ENCODE data around the gene MMEL1. TPM values are rescaled to one million over a fixed set of nuclear protein-coding genes. Genes with fewer than 3 reads are reported as not detected.

MMEL1 gene
- total RNA-seq, 1 experiment from 2014 or later, result not detected

DNA sequence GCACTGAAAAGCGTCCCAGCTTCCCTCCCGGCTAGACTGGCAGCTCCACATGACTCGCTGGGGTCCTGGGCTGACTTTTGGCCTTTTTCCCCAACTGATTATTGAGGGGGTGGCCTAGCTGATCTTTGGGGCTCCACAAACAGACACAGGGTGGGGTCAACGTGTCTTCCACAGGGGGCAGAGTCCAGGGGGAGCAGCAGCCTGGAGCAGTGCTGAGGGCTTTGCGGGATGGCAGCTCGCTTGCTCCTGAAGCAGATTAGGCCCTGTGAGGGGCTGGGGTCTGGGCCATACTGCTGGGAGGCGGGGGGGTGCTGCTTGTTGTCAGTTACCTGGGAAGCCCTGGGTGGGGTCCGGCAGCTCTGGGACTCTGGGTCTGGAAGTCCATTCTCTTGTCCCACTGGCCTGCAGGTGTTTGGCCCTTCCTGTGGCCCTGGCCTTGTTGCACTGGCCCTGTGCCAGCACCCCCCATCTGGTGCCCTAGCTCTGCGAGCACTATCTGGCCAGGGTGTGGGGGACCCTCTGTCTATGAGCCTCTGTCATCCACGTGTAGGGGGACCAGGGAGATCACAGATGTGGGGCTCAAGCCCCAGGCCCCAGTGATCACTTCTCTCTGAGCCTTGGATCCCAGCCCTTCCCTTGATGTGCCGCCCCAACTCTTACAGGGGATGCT is 90.4 kb downstream of the MMEL1 start:
- no peak for DNase-seq (ENCODE audit: low spot score)
- TF ChIP-seq KAT7 (CRISPR knock-in tag; IDR thresholded peaks at IDR 0.05; ENCODE audit: borderline replicate concordance) (no peak), FOXP1 (CRISPR knock-in tag; IDR thresholded peaks at IDR 0.05; ENCODE audit: borderline replicate concordance) (no peak), CDX4 (CRISPR knock-in tag; IDR thresholded peaks at IDR 0.05; ENCODE audit: borderline replicate concordance) (no peak), NFYB (CRISPR knock-in tag; conservative IDR thresholded peaks at IDR 0.05; ENCODE audit: low read depth) (no peak), OVOL2 (CRISPR knock-in tag; IDR thresholded peaks at IDR 0.05; ENCODE audit: borderline replicate concordance) (no peak), CBFB (CRISPR knock-in tag; IDR thresholded peaks at IDR 0.05; ENCODE audit: low read depth) (no peak), GRHL2 (CRISPR knock-in tag; IDR thresholded peaks at IDR 0.05; ENCODE audit: insufficient replicate concordance, severe bottlenecking) (no peak), NR3C1 (CRISPR knock-in tag; conservative IDR thresholded peaks at IDR 0.05; ENCODE audit: low read depth) (no peak), ZNF423 (CRISPR knock-in tag; IDR thresholded peaks at IDR 0.05) (no peak), FOXP4 (CRISPR knock-in tag; IDR thresholded peaks at IDR 0.05) (no peak), HMGA2 (CRISPR knock-in tag; IDR thresholded peaks at IDR 0.05) (no peak)
- TF ChIP-seq, protein P1, sequence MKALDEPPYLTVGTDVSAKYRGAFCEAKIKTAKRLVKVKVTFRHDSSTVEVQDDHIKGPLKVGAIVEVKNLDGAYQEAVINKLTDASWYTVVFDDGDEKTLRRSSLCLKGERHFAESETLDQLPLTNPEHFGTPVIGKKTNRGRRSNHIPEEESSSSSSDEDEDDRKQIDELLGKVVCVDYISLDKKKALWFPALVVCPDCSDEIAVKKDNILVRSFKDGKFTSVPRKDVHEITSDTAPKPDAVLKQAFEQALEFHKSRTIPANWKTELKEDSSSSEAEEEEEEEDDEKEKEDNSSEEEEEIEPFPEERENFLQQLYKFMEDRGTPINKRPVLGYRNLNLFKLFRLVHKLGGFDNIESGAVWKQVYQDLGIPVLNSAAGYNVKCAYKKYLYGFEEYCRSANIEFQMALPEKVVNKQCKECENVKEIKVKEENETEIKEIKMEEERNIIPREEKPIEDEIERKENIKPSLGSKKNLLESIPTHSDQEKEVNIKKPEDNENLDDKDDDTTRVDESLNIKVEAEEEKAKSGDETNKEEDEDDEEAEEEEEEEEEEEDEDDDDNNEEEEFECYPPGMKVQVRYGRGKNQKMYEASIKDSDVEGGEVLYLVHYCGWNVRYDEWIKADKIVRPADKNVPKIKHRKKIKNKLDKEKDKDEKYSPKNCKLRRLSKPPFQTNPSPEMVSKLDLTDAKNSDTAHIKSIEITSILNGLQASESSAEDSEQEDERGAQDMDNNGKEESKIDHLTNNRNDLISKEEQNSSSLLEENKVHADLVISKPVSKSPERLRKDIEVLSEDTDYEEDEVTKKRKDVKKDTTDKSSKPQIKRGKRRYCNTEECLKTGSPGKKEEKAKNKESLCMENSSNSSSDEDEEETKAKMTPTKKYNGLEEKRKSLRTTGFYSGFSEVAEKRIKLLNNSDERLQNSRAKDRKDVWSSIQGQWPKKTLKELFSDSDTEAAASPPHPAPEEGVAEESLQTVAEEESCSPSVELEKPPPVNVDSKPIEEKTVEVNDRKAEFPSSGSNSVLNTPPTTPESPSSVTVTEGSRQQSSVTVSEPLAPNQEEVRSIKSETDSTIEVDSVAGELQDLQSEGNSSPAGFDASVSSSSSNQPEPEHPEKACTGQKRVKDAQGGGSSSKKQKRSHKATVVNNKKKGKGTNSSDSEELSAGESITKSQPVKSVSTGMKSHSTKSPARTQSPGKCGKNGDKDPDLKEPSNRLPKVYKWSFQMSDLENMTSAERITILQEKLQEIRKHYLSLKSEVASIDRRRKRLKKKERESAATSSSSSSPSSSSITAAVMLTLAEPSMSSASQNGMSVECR (CRISPR knock-in tag; IDR thresholded peaks at IDR 0.05; ENCODE audit: borderline replicate concordance), result no peak
- TF ChIP-seq, protein P2, sequence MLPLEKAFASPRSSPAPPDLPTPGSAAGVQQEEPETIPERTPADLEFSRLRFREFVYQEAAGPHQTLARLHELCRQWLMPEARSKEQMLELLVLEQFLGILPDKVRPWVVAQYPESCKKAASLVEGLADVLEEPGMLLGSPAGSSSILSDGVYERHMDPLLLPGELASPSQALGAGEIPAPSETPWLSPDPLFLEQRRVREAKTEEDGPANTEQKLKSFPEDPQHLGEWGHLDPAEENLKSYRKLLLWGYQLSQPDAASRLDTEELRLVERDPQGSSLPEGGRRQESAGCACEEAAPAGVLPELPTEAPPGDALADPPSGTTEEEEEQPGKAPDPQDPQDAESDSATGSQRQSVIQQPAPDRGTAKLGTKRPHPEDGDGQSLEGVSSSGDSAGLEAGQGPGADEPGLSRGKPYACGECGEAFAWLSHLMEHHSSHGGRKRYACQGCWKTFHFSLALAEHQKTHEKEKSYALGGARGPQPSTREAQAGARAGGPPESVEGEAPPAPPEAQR (CRISPR knock-in tag; IDR thresholded peaks at IDR 0.05), result no peak
- TF ChIP-seq, protein P3, sequence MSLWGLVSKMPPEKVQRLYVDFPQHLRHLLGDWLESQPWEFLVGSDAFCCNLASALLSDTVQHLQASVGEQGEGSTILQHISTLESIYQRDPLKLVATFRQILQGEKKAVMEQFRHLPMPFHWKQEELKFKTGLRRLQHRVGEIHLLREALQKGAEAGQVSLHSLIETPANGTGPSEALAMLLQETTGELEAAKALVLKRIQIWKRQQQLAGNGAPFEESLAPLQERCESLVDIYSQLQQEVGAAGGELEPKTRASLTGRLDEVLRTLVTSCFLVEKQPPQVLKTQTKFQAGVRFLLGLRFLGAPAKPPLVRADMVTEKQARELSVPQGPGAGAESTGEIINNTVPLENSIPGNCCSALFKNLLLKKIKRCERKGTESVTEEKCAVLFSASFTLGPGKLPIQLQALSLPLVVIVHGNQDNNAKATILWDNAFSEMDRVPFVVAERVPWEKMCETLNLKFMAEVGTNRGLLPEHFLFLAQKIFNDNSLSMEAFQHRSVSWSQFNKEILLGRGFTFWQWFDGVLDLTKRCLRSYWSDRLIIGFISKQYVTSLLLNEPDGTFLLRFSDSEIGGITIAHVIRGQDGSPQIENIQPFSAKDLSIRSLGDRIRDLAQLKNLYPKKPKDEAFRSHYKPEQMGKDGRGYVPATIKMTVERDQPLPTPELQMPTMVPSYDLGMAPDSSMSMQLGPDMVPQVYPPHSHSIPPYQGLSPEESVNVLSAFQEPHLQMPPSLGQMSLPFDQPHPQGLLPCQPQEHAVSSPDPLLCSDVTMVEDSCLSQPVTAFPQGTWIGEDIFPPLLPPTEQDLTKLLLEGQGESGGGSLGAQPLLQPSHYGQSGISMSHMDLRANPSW (CRISPR knock-in tag; conservative IDR thresholded peaks at IDR 0.05; ENCODE audit: low read depth), result no peak
- TF ChIP-seq, protein P4, sequence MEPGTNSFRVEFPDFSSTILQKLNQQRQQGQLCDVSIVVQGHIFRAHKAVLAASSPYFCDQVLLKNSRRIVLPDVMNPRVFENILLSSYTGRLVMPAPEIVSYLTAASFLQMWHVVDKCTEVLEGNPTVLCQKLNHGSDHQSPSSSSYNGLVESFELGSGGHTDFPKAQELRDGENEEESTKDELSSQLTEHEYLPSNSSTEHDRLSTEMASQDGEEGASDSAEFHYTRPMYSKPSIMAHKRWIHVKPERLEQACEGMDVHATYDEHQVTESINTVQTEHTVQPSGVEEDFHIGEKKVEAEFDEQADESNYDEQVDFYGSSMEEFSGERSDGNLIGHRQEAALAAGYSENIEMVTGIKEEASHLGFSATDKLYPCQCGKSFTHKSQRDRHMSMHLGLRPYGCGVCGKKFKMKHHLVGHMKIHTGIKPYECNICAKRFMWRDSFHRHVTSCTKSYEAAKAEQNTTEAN (CRISPR knock-in tag; IDR thresholded peaks at IDR 0.05), result no peak
- TF ChIP-seq, protein P5, sequence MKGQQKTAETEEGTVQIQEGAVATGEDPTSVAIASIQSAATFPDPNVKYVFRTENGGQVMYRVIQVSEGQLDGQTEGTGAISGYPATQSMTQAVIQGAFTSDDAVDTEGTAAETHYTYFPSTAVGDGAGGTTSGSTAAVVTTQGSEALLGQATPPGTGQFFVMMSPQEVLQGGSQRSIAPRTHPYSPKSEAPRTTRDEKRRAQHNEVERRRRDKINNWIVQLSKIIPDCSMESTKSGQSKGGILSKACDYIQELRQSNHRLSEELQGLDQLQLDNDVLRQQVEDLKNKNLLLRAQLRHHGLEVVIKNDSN (CRISPR knock-in tag; IDR thresholded peaks at IDR 0.05), result no peak
- no peak for ATAC-seq
- H3K9me3 Mint-ChIP-seq, result no peaks in the 10 kb centered on the region
- no peak overlapping the region for H3K27ac Mint-ChIP-seq
- H3K36me3 Mint-ChIP-seq, result no peaks in the 10 kb centered on the region
- H3K4me3 Mint-ChIP-seq, result peak overlapping the region; percentile 12; the same call in 1 of the 2 replicates
- CTCF ChIA-PET, result interaction anchor here (0.7 to 1.9 kb wide), 4 partner anchors 11 to 112 kb away, joined by 3 to 8 read pairs (median 4); partner anchors contain the start of gene PANK4
- H3K4me1 Mint-ChIP-seq, result no peaks in the 10 kb centered on the region; the same call in 1 of the 2 replicates
- H3K27me3 Mint-ChIP-seq (ENCODE audit: low read depth), result peaks cover 27% of the 10 kb centered on the region
- POLR2A ChIA-PET, result interaction anchor here (0.8 kb wide), 1 partner anchor 16 kb away, joined by 3 read pairs; the partner anchor contains the start of gene PANK4
